ENCODE data around the gene GIMAP6.

DNA sequence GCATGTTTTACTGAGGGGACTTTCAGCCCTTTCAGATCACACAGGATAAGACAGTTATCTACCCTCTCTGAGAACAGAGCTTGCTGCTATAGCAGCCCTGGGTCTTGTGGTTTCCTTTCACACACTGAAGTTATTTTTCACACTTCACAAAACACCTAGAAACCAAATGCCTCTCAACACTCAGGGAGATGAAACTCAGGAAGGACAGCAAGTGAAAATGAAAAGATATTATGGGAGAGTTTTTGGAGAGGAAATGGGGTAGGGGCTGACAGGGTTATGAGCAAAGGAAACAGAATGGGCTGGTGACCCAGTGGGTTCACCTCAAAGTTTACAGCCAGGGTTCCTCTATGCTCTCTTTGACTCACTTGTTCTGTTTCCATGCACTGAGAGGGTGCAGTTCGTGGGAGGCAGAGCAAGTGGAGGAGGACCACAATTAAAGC, 36.3 kb upstream of the GIMAP6 start:
- TF ChIP-seq, protein P1, sequence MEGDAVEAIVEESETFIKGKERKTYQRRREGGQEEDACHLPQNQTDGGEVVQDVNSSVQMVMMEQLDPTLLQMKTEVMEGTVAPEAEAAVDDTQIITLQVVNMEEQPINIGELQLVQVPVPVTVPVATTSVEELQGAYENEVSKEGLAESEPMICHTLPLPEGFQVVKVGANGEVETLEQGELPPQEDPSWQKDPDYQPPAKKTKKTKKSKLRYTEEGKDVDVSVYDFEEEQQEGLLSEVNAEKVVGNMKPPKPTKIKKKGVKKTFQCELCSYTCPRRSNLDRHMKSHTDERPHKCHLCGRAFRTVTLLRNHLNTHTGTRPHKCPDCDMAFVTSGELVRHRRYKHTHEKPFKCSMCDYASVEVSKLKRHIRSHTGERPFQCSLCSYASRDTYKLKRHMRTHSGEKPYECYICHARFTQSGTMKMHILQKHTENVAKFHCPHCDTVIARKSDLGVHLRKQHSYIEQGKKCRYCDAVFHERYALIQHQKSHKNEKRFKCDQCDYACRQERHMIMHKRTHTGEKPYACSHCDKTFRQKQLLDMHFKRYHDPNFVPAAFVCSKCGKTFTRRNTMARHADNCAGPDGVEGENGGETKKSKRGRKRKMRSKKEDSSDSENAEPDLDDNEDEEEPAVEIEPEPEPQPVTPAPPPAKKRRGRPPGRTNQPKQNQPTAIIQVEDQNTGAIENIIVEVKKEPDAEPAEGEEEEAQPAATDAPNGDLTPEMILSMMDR (IDR thresholded peaks at IDR 0.05), result no peak
- TF ChIP-seq POLR2AphosphoS5 (IDR thresholded peaks at IDR 0.05), result no peak
